ENCODE data around the gene DNAH2.

DNA sequence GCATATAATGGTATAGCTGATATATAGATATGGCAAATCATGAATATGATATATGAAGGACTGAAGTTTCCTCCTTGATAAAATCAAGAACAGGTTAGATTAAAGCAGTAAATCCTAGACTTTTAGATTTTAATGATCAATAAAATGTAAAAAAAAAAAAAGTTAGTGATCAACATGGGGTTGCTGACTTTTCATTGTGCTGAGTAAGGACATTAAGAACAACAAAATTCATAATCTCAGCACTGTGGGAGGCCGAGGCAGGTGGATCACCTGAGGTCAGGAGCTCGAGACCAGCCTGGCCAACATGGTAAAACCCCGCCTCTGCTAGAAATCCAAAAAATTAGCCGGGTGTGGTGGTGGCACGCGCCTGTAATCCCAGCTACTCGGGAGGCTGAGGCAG lies 160.7 kb downstream of the DNAH2 start:
- TF ChIP-seq, protein P1, sequence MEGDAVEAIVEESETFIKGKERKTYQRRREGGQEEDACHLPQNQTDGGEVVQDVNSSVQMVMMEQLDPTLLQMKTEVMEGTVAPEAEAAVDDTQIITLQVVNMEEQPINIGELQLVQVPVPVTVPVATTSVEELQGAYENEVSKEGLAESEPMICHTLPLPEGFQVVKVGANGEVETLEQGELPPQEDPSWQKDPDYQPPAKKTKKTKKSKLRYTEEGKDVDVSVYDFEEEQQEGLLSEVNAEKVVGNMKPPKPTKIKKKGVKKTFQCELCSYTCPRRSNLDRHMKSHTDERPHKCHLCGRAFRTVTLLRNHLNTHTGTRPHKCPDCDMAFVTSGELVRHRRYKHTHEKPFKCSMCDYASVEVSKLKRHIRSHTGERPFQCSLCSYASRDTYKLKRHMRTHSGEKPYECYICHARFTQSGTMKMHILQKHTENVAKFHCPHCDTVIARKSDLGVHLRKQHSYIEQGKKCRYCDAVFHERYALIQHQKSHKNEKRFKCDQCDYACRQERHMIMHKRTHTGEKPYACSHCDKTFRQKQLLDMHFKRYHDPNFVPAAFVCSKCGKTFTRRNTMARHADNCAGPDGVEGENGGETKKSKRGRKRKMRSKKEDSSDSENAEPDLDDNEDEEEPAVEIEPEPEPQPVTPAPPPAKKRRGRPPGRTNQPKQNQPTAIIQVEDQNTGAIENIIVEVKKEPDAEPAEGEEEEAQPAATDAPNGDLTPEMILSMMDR (IDR thresholded peaks at IDR 0.05), result no peak
- TF ChIP-seq POLR2A (IDR thresholded peaks at IDR 0.05), result no peak
